CD4-positive, alpha-beta T cell treated with Interleukin-15 for 4 hours (primary cell): ENCODE measurements around the gene CTSG.
"Not testable (repeated sequence)": the region's sequence is repeated elsewhere in the genome, so short reads cannot be mapped to it uniquely, and the experiment has no call there.

Experiments
- DNase-seq: peaks from one replicate; pipeline ENCODE4 v3.0.0-alpha.2; 2020; ENCODE audit warnings: low spot score

The CTSG gene

GRCh38 chr14:24576182-24576581, at the start of gene CTSG:
TSS of gene CTSG (minus strand) at chr14:24576250. CDS start at chr14:24576223, 27 bp downstream.
- no peak for DNase-seq

- no peak for DNase-seq
Measured at GRCh38 chr14:24613747-24614146, 37.7 kb upstream of the CTSG start.

- DNase-seq, result no peak
Measured at GRCh38 chr14:24613241-24613640, 37.2 kb upstream of the CTSG start.

- DNase-seq, result peak; percentile 51
Measured at GRCh38 chr14:24612196-24612595, 36.1 kb upstream of the CTSG start.

- peak; percentile 51 for DNase-seq
Measured at GRCh38 chr14:24609655-24610344, 33.8 kb upstream of the CTSG start, which contains the start of gene GZMH. TSS of gene GZMH (minus strand) at chr14:24609685. CDS start at chr14:24609613, 72 bp downstream.

- no peak for DNase-seq
Measured at GRCh38 chr14:24607635-24608514, 31.8 kb upstream of the CTSG start.

- DNase-seq, result peak; percentile 26
Measured at GRCh38 chr14:24607081-24607480, 31.0 kb upstream of the CTSG start.

GRCh38 chr14:24606297-24606696, 30.2 kb upstream of the CTSG start:
- DNase-seq, result no peak

- DNase-seq, result peak; percentile 81
Measured at GRCh38 chr14:24605435-24606190, 29.6 kb upstream of the CTSG start.

- DNase-seq, result no peak
Measured at GRCh38 chr14:24597403-24597802, 21.4 kb upstream of the CTSG start.

GRCh38 chr14:24595073-24595808, 19.2 kb upstream of the CTSG start:
- no peak for DNase-seq

- not testable (repeated sequence) for DNase-seq
Measured at GRCh38 chr14:24591004-24591403, 15.0 kb upstream of the CTSG start.

- DNase-seq, result not testable (repeated sequence)
Measured at GRCh38 chr14:24584402-24584801, 8.4 kb upstream of the CTSG start.

- no peak for DNase-seq
Measured at GRCh38 chr14:24578558-24578957, 2.5 kb upstream of the CTSG start.

- DNase-seq, result no peak
Measured at GRCh38 chr14:24576771-24577170, 721 bp upstream of the CTSG start.

GRCh38 chr14:24574206-24574774, 1.8 kb downstream of the CTSG start:
- DNase-seq, result no peak

GRCh38 chr14:24566318-24566717, 9.7 kb downstream of the CTSG start:
- no peak for DNase-seq

GRCh38 chr14:24565766-24566165, 10.3 kb downstream of the CTSG start:
- DNase-seq, result no peak

- DNase-seq, result no peak
Measured at GRCh38 chr14:24563505-24563904, 12.5 kb downstream of the CTSG start.

- DNase-seq, result no peak
Measured at GRCh38 chr14:24556756-24557155, 19.3 kb downstream of the CTSG start.

- DNase-seq, result not testable (repeated sequence)
Measured at GRCh38 chr14:24549064-24549463, 27.0 kb downstream of the CTSG start.
